Measurements from ENCODE around the gene HNRNPUL1.

Gene HNRNPUL1

GRCh38 chr19:41304706-41305483, 40.7 kb downstream of the HNRNPUL1 start:
- H3K4me1 Mint-ChIP-seq: peaks cover 29% of the 10 kb centered on the region
- H3K27ac Mint-ChIP-seq: no peak overlapping the region
- peaks cover 65% of the 10 kb centered on the region for H3K36me3 Mint-ChIP-seq (ENCODE audit: low read depth)
- TF ChIP-seq CTCF (IDR thresholded peaks at IDR 0.05; ENCODE audit: unreplicated experiment in 3 of 3): no peak
- H3K27me3 Mint-ChIP-seq (ENCODE audit: low read depth): no peaks in the 10 kb centered on the region
- no peaks in the 10 kb centered on the region for H3K9me3 Mint-ChIP-seq
- no peak overlapping the region for H3K4me3 Mint-ChIP-seq

GRCh38 chr19:41305927-41306793, 42.0 kb downstream of the HNRNPUL1 start:
- H3K4me3 Mint-ChIP-seq: no peak overlapping the region
- H3K27ac Mint-ChIP-seq: peak overlapping the region in 1 of 3 experiments; percentile 27
- peaks cover 55% of the 10 kb centered on the region for H3K36me3 Mint-ChIP-seq (ENCODE audit: low read depth)
- peaks cover 32% of the 10 kb centered on the region for H3K4me1 Mint-ChIP-seq
- no peak for TF ChIP-seq CTCF (IDR thresholded peaks at IDR 0.05; ENCODE audit: unreplicated experiment in 3 of 3)
- no peaks in the 10 kb centered on the region for H3K27me3 Mint-ChIP-seq (ENCODE audit: low read depth)
- no peaks in the 10 kb centered on the region for H3K9me3 Mint-ChIP-seq

GRCh38 chr19:41307090-41307875, 43.1 kb downstream of the HNRNPUL1 start:
- no peak for TF ChIP-seq CTCF (IDR thresholded peaks at IDR 0.05; ENCODE audit: unreplicated experiment in 3 of 3)
- Mint-ChIP-seq H3K36me3 (ENCODE audit: low read depth) (peaks cover 46% of the 10 kb centered on the region), H3K9me3 (no peaks in the 10 kb centered on the region), H3K27me3 (ENCODE audit: low read depth) (no peaks in the 10 kb centered on the region), H3K4me1 (peaks cover 38% of the 10 kb centered on the region), H3K4me3 (no peak overlapping the region), H3K27ac (peak overlapping the region; percentile 63 to 97 (median 71))

- Mint-ChIP-seq H3K4me3 (peak overlapping the region; percentile 34 to 98 (median 96)), H3K27me3 (ENCODE audit: low read depth) (no peaks in the 10 kb centered on the region), H3K9me3 (no peaks in the 10 kb centered on the region), H3K4me1 (peaks cover 38% of the 10 kb centered on the region), H3K36me3 (ENCODE audit: low read depth) (peaks cover 42% of the 10 kb centered on the region), H3K27ac (peak overlapping the region; percentile 97 to 98 (median 97))
- TF ChIP-seq CTCF (IDR thresholded peaks at IDR 0.05; ENCODE audit: unreplicated experiment in 3 of 3): no peak
Measured at GRCh38 chr19:41307954-41308449, 43.8 kb downstream of the HNRNPUL1 start.

GRCh38 chr19:41308450-41309179, 44.4 kb downstream of the HNRNPUL1 start:
- Mint-ChIP-seq H3K4me1 (peaks cover 43% of the 10 kb centered on the region), H3K9me3 (no peaks in the 10 kb centered on the region), H3K36me3 (ENCODE audit: low read depth) (peaks cover 42% of the 10 kb centered on the region), H3K4me3 (peak overlapping the region; percentile 95 to 98 (median 96)), H3K27ac (peak overlapping the region; percentile 97 to 98 (median 97)), H3K27me3 (ENCODE audit: low read depth) (no peaks in the 10 kb centered on the region)
- peak; percentile 94 to 97 (median 94) for TF ChIP-seq CTCF (IDR thresholded peaks at IDR 0.05; ENCODE audit: unreplicated experiment in 3 of 3)

Data from nephron (organoid).